OCI-LY7 (cell line): ENCODE measurements around the gene ZNF146. TPM values are rescaled to one million over a fixed set of nuclear protein-coding genes. Genes with fewer than 3 reads are reported as not detected.

Experiments used
- BruUV-seq: library from RNA; stranded (reverse); fragments of 400-500 nt; replicated peaks from 2 replicates; lab custom pipeline; 2021; lab: Mats Ljungman, UMichigan
- CTCF ChIA-PET: fragments of 300-600 bp; sonication (Branson Sonifier 250); formaldehyde crosslinking; loops from one replicate; lab custom pipeline; 2022; ENCODE audit warnings: antibody characterized with exemption; ENCODE audit not compliant: unreplicated experiment; lab: Charles Lee
- POLR2A ChIA-PET: fragments of 300-600 bp; sonication (Branson Sonifier 250); formaldehyde crosslinking; loops from one replicate; lab custom pipeline; 2022; ENCODE audit warnings: antibody characterized with exemption; lab: Charles Lee
- DNase-seq: peaks from one replicate; pipeline ENCODE4 v3.0.0-alpha.2; 2015; ENCODE audit warnings: low spot score
- H2AFZ ChIP-seq: fragments of 200-600 bp; sonication (generic), shearing (Covaris generic); 2 replicates; pipeline ENCODE4 v1.6.1; 2014; ENCODE audit warnings: mild to moderate bottlenecking, antibody characterized with exemption, low read length, moderate library complexity
- H3K27ac ChIP-seq: fragments of 200-600 bp; sonication (generic); 2 replicates; pipeline ENCODE4 v1.5.1; 2014; ENCODE audit warnings: mixed run types, low read depth, mild to moderate bottlenecking, moderate library complexity, low read length, inconsistent platforms; ENCODE audit not compliant: poor library complexity, severe bottlenecking
- H3K36me3 ChIP-seq: fragments of 200-600 bp; sonication (generic); 2 replicates; pipeline ENCODE4 v1.6.1; 2014; ENCODE audit warnings: mild to moderate bottlenecking, antibody characterized with exemption, low read length, moderate library complexity, mixed read lengths; ENCODE audit not compliant: insufficient read depth
- H3K4me1 ChIP-seq: fragments of 200-600 bp; sonication (generic); 2 replicates; pipeline ENCODE4 v1.5.1; 2014; ENCODE audit warnings: mild to moderate bottlenecking, low read length; ENCODE audit not compliant: insufficient read depth, poor library complexity, severe bottlenecking
- H3K4me2 ChIP-seq: fragments of 200-600 bp; sonication (generic); 2 replicates; pipeline ENCODE4 v1.6.1; 2014; ENCODE audit warnings: mild to moderate bottlenecking, low read length
- H3K4me3 ChIP-seq: fragments of 200-600 bp; sonication (generic); 2 replicates; pipeline ENCODE4 v1.5.1; 2014; ENCODE audit warnings: mild to moderate bottlenecking, low read depth, low read length; ENCODE audit not compliant: poor library complexity, severe bottlenecking
- H3K79me2 ChIP-seq: fragments of 200-600 bp; sonication (generic); 2 replicates; pipeline ENCODE4 v1.6.1; 2016; ENCODE audit warnings: low read depth, mild to moderate bottlenecking, low read length, moderate library complexity, mixed read lengths; ENCODE audit not compliant: insufficient read depth
- H3K9me2 ChIP-seq: fragments of 200-600 bp; sonication (generic); 2 replicates; pipeline ENCODE4 v1.6.1; 2016; ENCODE audit warnings: mild to moderate bottlenecking, low read length, mixed read lengths; ENCODE audit not compliant: insufficient read depth
- H3K9me3 ChIP-seq: fragments of 200-600 bp; sonication (generic); 2 replicates; pipeline ENCODE4 v1.6.1; 2014; ENCODE audit warnings: mild to moderate bottlenecking, mixed run types, low read length, mixed read lengths
- H4K20me1 ChIP-seq: fragments of 200-600 bp; sonication (generic); 2 replicates; pipeline ENCODE4 v1.6.1; 2014; ENCODE audit warnings: mild to moderate bottlenecking, antibody characterized with exemption, low read length, moderate library complexity, mixed read lengths; ENCODE audit not compliant: insufficient read depth
- EZH2phosphoT487 ChIP-seq: fragments of 200-600 bp; sonication (generic); IDR thresholded peaks from 2 replicates; pipeline ENCODE4 v1.6.1; 2018; ENCODE audit warnings: low read depth, borderline replicate concordance, mild to moderate bottlenecking, mixed run types, antibody characterized with exemption, low read length, moderate library complexity, mixed read lengths
- intact Hi-C: fragments of 100-400 bp; cut with micrococcal nuclease; formaldehyde crosslinking; loops from one replicate; pipeline ENCODE4 v1.10.0; 2022; ENCODE audit not compliant: unreplicated experiment
- total RNA-seq, 2 experiments: library from RNA; depleted of rRNA in 1 of 2; stranded (reverse); fragments of >200 nt in 1 of 2; shearing (Covaris generic) in 1 of 2; gene quantifications; 2 replicates each; pipeline ENCODE4 v1.2.3, GENCODE V29; 2014 to 2022
- TF ChIP-seq, protein P1 (sequence below): fragments of 200-600 bp; sonication (generic); conservative IDR thresholded peaks from 2 replicates; pipeline ENCODE4 v1.5.1; 2014; ENCODE audit warnings: mild to moderate bottlenecking, antibody characterized with exemption, low read length, moderate library complexity, mixed read lengths

The ZNF146 gene
- total RNA-seq, 2 experiments from 2014 or later = 67.4 to 86.3 TPM

DNA sequence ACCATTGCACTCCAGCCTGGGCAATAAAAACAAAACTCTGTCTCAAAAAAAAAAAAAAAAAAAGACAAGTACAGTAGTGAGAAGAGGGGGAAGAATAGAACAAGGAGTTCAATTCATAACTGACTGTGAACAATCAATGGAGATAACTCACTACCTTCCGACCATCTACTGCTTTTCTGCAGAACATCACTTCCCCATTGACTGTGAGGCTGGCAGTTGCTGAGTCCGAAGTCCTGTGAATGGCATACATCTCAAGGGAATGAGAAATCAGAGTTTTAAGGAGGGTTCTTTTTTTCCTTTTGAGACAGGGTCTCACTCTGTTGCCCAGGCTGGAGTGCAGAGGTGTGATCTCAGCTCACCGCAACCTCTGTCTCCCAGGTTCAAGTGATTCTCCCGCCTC lies 11.6 kb upstream of the ZNF146 start:
- peaks cover 10% of the 10 kb centered on the region for H3K4me1 ChIP-seq
- no peaks in the 10 kb centered on the region for H4K20me1 ChIP-seq
- H3K79me2 ChIP-seq = no peaks in the 10 kb centered on the region
- no peak overlapping the region for H2AFZ ChIP-seq
- no TSS peak for BruUV-seq
- DNase-seq = no peak
- H3K4me2 ChIP-seq = no peak overlapping the region
- H3K27ac ChIP-seq = no peak overlapping the region
- H3K36me3 ChIP-seq = no peaks in the 10 kb centered on the region
- no peaks in the 10 kb centered on the region for H3K9me2 ChIP-seq
- no peaks in the 10 kb centered on the region for H3K9me3 ChIP-seq
- ChIA-PET POLR2A (interaction anchor here (0.7 kb wide), 1 partner anchor 277 kb away, joined by 7 read pairs; no protein-coding TSS in a partner anchor), CTCF (no interaction called here)
- TF ChIP-seq, protein P1, sequence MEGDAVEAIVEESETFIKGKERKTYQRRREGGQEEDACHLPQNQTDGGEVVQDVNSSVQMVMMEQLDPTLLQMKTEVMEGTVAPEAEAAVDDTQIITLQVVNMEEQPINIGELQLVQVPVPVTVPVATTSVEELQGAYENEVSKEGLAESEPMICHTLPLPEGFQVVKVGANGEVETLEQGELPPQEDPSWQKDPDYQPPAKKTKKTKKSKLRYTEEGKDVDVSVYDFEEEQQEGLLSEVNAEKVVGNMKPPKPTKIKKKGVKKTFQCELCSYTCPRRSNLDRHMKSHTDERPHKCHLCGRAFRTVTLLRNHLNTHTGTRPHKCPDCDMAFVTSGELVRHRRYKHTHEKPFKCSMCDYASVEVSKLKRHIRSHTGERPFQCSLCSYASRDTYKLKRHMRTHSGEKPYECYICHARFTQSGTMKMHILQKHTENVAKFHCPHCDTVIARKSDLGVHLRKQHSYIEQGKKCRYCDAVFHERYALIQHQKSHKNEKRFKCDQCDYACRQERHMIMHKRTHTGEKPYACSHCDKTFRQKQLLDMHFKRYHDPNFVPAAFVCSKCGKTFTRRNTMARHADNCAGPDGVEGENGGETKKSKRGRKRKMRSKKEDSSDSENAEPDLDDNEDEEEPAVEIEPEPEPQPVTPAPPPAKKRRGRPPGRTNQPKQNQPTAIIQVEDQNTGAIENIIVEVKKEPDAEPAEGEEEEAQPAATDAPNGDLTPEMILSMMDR = no peak
- no peak for TF ChIP-seq EZH2phosphoT487
- intact Hi-C loops = no loop called here
- H3K4me3 ChIP-seq = no peak overlapping the region

DNA sequence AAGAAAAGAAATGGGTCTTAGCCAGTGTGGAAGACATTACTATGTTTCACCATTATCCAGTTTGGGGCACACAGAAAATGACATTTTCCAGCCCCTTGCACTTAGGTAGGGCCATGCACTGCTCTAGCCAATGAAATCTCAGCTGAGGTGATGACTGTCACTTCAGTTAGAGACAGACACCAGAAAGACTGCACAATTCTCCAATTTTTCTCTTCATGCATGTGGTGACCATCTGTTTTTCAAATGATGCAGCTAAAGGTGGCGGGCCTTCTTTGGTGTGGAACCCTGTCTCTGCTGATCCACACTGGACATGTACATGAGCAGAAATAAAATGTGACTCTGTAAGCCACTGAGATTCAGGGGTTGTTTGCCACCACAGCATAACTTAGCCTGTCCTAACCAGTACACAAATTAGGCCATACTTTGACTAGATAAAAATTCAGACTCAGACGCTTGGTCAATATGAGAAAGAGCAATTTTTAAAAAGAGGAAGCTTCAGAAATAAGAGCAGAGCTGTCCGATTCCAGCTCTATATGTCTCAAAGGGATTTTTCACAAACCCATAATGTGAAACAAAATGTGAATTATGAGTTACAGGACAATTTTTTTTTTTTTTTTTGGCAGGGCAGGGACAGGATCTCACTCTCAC lies 7.2 kb upstream of the ZNF146 start:
- ChIA-PET POLR2A (interaction anchor here (0.5 to 1.4 kb wide), 4 partner anchors 8 to 252 kb away, joined by 3 to 4 read pairs (median 4); no protein-coding TSS in a partner anchor), CTCF (no interaction called here)
- Histone ChIP-seq H3K9me3 (no peaks in the 10 kb centered on the region), H3K4me3 (no peak overlapping the region), H4K20me1 (no peaks in the 10 kb centered on the region), H3K9me2 (no peaks in the 10 kb centered on the region), H3K27ac (no peak overlapping the region), H2AFZ (peak overlapping the region; percentile 30; the same call in 1 of the 2 replicates), H3K4me2 (peak overlapping the region; percentile 17; the same call in 1 of the 2 replicates), H3K36me3 (no peaks in the 10 kb centered on the region), H3K79me2 (no peaks in the 10 kb centered on the region), H3K4me1 (peaks cover 12% of the 10 kb centered on the region)
- no TSS peak for BruUV-seq
- intact Hi-C loops = no loop called here
- DNase-seq = no peak
- TF ChIP-seq, protein P1 = no peak
- TF ChIP-seq EZH2phosphoT487 = no peak

DNA sequence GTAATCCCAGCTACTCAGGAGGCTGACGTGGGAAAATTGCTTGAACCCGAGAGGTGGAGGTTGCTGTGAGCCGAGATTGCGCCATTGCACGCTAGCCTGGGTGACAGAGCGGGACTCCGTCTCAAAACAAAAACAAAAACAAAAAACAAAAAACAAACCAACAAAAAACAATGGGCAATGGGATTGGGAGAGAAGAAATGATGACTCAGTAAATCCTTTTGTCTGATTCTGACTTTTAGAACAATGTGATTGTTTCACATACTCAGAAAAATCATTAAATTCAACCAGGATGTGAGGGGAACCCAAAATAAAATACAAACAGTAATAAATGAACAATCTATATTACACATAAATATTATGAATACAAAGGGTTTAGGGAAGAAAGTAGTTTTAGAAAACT lies 5.5 kb upstream of the ZNF146 start:
- no peak overlapping the region for H3K4me3 ChIP-seq
- intact Hi-C loops = no loop called here
- H3K79me2 ChIP-seq = peaks cover 5% of the 10 kb centered on the region; the same call in 1 of the 2 replicates
- H3K36me3 ChIP-seq = no peaks in the 10 kb centered on the region
- no peak for DNase-seq
- CTCF ChIA-PET = no interaction called here
- BruUV-seq = no TSS peak
- H3K4me1 ChIP-seq = peaks cover 17% of the 10 kb centered on the region
- H3K9me2 ChIP-seq = no peaks in the 10 kb centered on the region
- H3K9me3 ChIP-seq = no peaks in the 10 kb centered on the region
- H3K4me2 ChIP-seq = no peak overlapping the region
- TF ChIP-seq, protein P1 = no peak
- TF ChIP-seq EZH2phosphoT487 = no peak
- no peak overlapping the region for H2AFZ ChIP-seq
- POLR2A ChIA-PET = interaction anchor here (1.2 kb wide), 1 partner anchor 12 kb away, joined by 3 read pairs; no protein-coding TSS in a partner anchor
- no peaks in the 10 kb centered on the region for H4K20me1 ChIP-seq
- H3K27ac ChIP-seq = no peak overlapping the region
